ENCODE data around the gene ZNF230. TPM values are rescaled to one million over a fixed set of nuclear protein-coding genes. Genes with fewer than 3 reads are reported as not detected.

The ZNF230 gene
- total and polyA plus RNA-seq, 9 of the 15 experiments (the other 6 are each of a cell fraction or from before 2014, with no cell fraction given) = 1.3 to 4.0 (median 2.2) TPM

DNA sequence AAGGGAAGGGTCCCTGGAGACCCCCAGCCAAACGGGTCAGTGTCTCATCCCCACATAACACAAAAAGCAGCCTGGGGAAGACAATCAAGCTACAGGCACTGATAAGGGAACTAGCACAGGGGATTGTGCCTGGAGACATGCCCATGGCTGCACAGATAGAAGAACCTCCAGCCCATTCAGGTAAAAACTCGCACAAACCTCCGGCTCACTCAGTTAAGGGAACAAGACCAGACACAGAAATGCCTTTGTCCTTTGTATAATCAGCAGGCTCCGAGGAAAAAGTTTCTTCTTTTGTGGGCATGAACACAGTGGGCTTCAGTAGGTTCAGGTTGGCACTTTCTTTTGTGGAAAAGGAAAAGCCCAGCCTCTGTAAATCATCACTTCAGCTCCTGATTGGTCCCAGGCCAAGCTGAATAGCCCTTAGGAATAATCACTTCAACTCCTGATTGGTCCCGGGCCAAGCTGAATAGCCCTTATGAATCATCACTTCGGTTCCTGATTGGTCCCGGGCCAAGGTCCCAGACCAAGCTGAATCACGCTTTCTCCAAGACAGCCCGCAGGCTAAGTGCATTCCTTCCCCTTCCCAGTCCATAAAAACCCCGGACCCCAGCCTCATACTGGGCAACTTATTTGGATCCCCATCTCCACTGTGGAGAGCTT, 5.0 kb upstream of the ZNF230 start:
- H3K4me2 ChIP-seq (ENCODE audit: insufficient read depth, low read length) = no peak overlapping the region
- no peak overlapping the region for H3K4me3 ChIP-seq
- 0% methylated on average over 10 of the region's 10 CpGs for WGBS (ENCODE audit: insufficient coverage, low coverage, missing lambda C conversion rate)
- no peaks in the 10 kb centered on the region for H4K20me1 ChIP-seq (replicated peaks; ENCODE audit: control insufficient read depth, insufficient read depth, low read length)
- no peaks in the 10 kb centered on the region for H3K9me1 ChIP-seq (ENCODE audit: control insufficient read depth, insufficient read depth, low read length)
- H3K79me2 ChIP-seq (ENCODE audit: control insufficient read depth, insufficient read depth, low read length) = no peaks in the 10 kb centered on the region
- POLR2A ChIA-PET = interaction anchor here (0.6 to 1.1 kb wide), 2 partner anchors 13 to 1068 kb away, joined by 3 read pairs; no protein-coding TSS in a partner anchor
- in situ Hi-C loops (cut with MboI) = no loop called here
- H3K4me1 ChIP-seq (replicated peaks in 1 of 2; ENCODE audit: control insufficient read depth in 2 of 2, insufficient read depth in 2 of 2, low read length in 2 of 2) = no peaks in the 10 kb centered on the region
- H3K27me3 ChIP-seq (ENCODE audit: control insufficient read depth in 2 of 2, insufficient read depth in 2 of 2, low read length in 2 of 2) = no peaks in the 10 kb centered on the region
- BruUV-seq (replicated peaks) = no TSS peak
- intact Hi-C loops (cut with micrococcal nuclease) = no loop called here
- no peak overlapping the region for H3K27ac ChIP-seq (ENCODE audit: extremely low read depth, low read depth, low read length)
- H3K36me3 ChIP-seq (ENCODE audit: control insufficient read depth, insufficient read depth, low read length) = no peaks in the 10 kb centered on the region
- no peak overlapping the region for H3K9ac ChIP-seq (ENCODE audit: insufficient read depth in 1 of 2, low read depth in 2 of 2, low read length in 2 of 2)
- H3K9me3 ChIP-seq (replicated peaks; ENCODE audit: control insufficient read depth, insufficient read depth, low read depth, low read length) = no peaks in the 10 kb centered on the region; the same call in 1 of the 2 replicates
- TF ChIP-seq ZNF184 (CRISPR knock-in tag; IDR thresholded peaks at IDR 0.05) (no peak), MYNN (IDR thresholded peaks at IDR 0.05) (no peak), MYNN (CRISPR knock-in tag; IDR thresholded peaks at IDR 0.05) (no peak), SRSF1 (IDR thresholded peaks at IDR 0.05; ENCODE audit: low read depth, low read length) (no peak), STAT5B (CRISPR knock-in tag; IDR thresholded peaks at IDR 0.05) (no peak), HIVEP1 (CRISPR knock-in tag; IDR thresholded peaks at IDR 0.05) (no peak), KDM4B (IDR thresholded peaks at IDR 0.05; ENCODE audit: borderline replicate concordance in 2 of 2, low read depth in 1 of 2) (no peak), MED1 (CRISPR knock-in tag; IDR thresholded peaks at IDR 0.05; ENCODE audit: borderline replicate concordance) (no peak), ATF7 (IDR thresholded peaks at IDR 0.05) (no peak), ZNF778 (CRISPR knock-in tag; IDR thresholded peaks at IDR 0.05) (no peak), ZBTB17 (CRISPR knock-in tag; IDR thresholded peaks at IDR 0.05) (no peak), POLR3G (IDR thresholded peaks at IDR 0.05; ENCODE audit: extremely low read depth, insufficient read length, insufficient replicate concordance) (no peak), KAT2B (IDR thresholded peaks at IDR 0.05; ENCODE audit: low read depth, low read length) (no peak), RFX5 (IDR thresholded peaks at IDR 0.05; ENCODE audit: low read depth, low read length) (no peak)
- TF ChIP-seq, protein P1, sequence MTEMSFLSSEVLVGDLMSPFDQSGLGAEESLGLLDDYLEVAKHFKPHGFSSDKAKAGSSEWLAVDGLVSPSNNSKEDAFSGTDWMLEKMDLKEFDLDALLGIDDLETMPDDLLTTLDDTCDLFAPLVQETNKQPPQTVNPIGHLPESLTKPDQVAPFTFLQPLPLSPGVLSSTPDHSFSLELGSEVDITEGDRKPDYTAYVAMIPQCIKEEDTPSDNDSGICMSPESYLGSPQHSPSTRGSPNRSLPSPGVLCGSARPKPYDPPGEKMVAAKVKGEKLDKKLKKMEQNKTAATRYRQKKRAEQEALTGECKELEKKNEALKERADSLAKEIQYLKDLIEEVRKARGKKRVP (CRISPR knock-in tag; IDR thresholded peaks at IDR 0.05) = no peak
- TF ChIP-seq, protein P2, sequence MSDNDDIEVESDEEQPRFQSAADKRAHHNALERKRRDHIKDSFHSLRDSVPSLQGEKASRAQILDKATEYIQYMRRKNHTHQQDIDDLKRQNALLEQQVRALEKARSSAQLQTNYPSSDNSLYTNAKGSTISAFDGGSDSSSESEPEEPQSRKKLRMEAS (CRISPR knock-in tag; IDR thresholded peaks at IDR 0.05) = no peak
- TF ChIP-seq, protein P3, sequence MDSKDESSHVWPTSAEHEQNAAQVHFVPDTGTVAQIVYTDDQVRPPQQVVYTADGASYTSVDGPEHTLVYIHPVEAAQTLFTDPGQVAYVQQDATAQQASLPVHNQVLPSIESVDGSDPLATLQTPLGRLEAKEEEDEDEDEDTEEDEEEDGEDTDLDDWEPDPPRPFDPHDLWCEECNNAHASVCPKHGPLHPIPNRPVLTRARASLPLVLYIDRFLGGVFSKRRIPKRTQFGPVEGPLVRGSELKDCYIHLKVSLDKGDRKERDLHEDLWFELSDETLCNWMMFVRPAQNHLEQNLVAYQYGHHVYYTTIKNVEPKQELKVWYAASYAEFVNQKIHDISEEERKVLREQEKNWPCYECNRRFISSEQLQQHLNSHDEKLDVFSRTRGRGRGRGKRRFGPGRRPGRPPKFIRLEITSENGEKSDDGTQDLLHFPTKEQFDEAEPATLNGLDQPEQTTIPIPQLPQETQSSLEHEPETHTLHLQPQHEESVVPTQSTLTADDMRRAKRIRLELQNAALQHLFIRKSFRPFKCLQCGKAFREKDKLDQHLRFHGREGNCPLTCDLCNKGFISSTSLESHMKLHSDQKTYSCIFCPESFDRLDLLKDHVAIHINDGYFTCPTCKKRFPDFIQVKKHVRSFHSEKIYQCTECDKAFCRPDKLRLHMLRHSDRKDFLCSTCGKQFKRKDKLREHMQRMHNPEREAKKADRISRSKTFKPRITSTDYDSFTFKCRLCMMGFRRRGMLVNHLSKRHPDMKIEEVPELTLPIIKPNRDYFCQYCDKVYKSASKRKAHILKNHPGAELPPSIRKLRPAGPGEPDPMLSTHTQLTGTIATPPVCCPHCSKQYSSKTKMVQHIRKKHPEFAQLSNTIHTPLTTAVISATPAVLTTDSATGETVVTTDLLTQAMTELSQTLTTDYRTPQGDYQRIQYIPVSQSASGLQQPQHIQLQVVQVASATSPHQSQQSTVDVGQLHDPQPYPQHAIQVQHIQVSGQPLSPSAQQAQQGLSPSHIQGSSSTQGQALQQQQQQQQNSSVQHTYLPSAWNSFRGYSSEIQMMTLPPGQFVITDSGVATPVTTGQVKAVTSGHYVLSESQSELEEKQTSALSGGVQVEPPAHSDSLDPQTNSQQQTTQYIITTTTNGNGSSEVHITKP (IDR thresholded peaks at IDR 0.05; ENCODE audit: partially characterized antibody) = no peak
- DNase-seq (ENCODE audit: extremely low read depth in 1 of 4, low spot score in 3 of 4) (peak in 2 of 4 experiments; percentile 3 to 14), ATAC-seq (no peak), FAIRE-seq (no peak)
- no peak overlapping the region for H2AFZ ChIP-seq (ENCODE audit: low read depth, low read length)
- CTCF ChIA-PET (ENCODE audit: low intra/inter-chr PET ratio) = no interaction called here

Measured in K562 (cell line).